K562 (cell line): ENCODE data around the gene EFCAB5. TPM values are rescaled to one million over a fixed set of nuclear protein-coding genes. Genes with fewer than 3 reads are reported as not detected.
A peak's percentile ranks its signal among the peaks of the same experiment; 100 is the strongest.

Experiments
- ATAC-seq: fragments of 200-7000 bp; cut with Tn5 transposase; 3 replicates; pipeline ENCODE4 v1.9.1; 2020; ENCODE audit warnings: moderate library complexity
- BruUV-seq: library from RNA; stranded (reverse); fragments of 400-500 nt; replicated peaks from 2 replicates; lab custom pipeline; 2021; lab: Mats Ljungman, UMichigan
- CTCF ChIA-PET: fragments of 300-600 bp; formaldehyde crosslinking; extraction: SDS; loops from one replicate; lab custom pipeline; 2021; ENCODE audit warnings: low intra/inter-chr PET ratio; lab: Yijun Ruan, JAX
- POLR2A ChIA-PET: fragments of 300-600, 350-650 bp; sonication (Branson Sonifier 250); formaldehyde crosslinking; extraction: SDS; loops from one replicate; lab custom pipeline; 2021; ENCODE audit warnings: antibody characterized with exemption, inconsistent platforms; lab: Yijun Ruan, JAX
- DNase-seq, 4 experiments: peaks; one replicate each; pipeline versions ENCODE4 v3.0.0 to v3.0.0-alpha.2; 2011 to 2018; ENCODE audit warnings: low spot score in 3 of 4, mixed read lengths in 3 of 4; ENCODE audit errors: extremely low read depth in 1 of 4
- FAIRE-seq: peaks from 2 replicates; lab custom pipeline; 2011; peaks lifted over from hg19 to GRCh38; lab: Jason Lieb, UNC
- H2AFZ ChIP-seq: 2 replicates; pipeline ENCODE4 v1.6.0; 2011; ENCODE audit warnings: low read depth, low read length, control low read depth, inconsistent platforms
- H3K27ac ChIP-seq: fragments of 200-600 bp; 3 replicates; pipeline ENCODE4 v1.8.0; 2011; ENCODE audit warnings: low read depth, mild to moderate bottlenecking, control low read depth, inconsistent platforms, low read length, moderate library complexity, mixed read lengths; ENCODE audit errors: extremely low read depth
- H3K27me3 ChIP-seq, 2 experiments: fragments of 300-600 bp in 1 of 2; 2 replicates in 1 of 2; 3 replicates in 1 of 2; pipeline versions ENCODE4 v1.6.0 to v1.8.0; 2011; ENCODE audit warnings: inconsistent platforms in 2 of 2, low read length in 2 of 2, mild to moderate bottlenecking in 1 of 2, mixed read lengths in 1 of 2, moderate library complexity in 1 of 2; ENCODE audit not compliant: control insufficient read depth in 2 of 2, insufficient read depth in 2 of 2
- H3K36me3 ChIP-seq: fragments of 300-600 bp; 3 replicates; pipeline ENCODE4 v1.8.0; 2011; ENCODE audit warnings: mild to moderate bottlenecking, low read length, inconsistent platforms; ENCODE audit not compliant: control insufficient read depth, insufficient read depth
- H3K4me1 ChIP-seq, 2 experiments: fragments of 200-600 bp in 1 of 2; replicated peaks in 1 of 2; 2 replicates in 1 of 2; 3 replicates in 1 of 2; pipeline versions ENCODE4 v1.5.1 to v1.8.0; 2011; ENCODE audit warnings: inconsistent platforms in 2 of 2, low read length in 2 of 2, mild to moderate bottlenecking in 1 of 2, mixed read lengths in 1 of 2, moderate library complexity in 1 of 2; ENCODE audit not compliant: control insufficient read depth in 2 of 2, insufficient read depth in 2 of 2
- H3K4me2 ChIP-seq: 2 replicates; pipeline ENCODE4 v1.6.1; 2011; ENCODE audit warnings: low read length, control low read depth, inconsistent platforms, mixed read lengths; ENCODE audit not compliant: insufficient read depth
- H3K4me3 ChIP-seq: fragments of 200-600 bp; sonication (generic), shearing (Covaris generic); 2 replicates; pipeline ENCODE4 v1.5.1; 2016; ENCODE audit warnings: control low read depth, inconsistent platforms
- H3K79me2 ChIP-seq: fragments of 200-600 bp; 3 replicates; pipeline ENCODE4 v1.8.0; 2011; ENCODE audit warnings: low read length, inconsistent platforms; ENCODE audit not compliant: control insufficient read depth, insufficient read depth
- H3K9ac ChIP-seq, 2 experiments: 2 replicates each; pipeline versions ENCODE4 v1.6.0 to v1.6.1; 2011; ENCODE audit warnings: low read depth in 2 of 2, low read length in 2 of 2, control low read depth in 1 of 2, inconsistent platforms in 1 of 2, mild to moderate bottlenecking in 1 of 2, mixed read lengths in 1 of 2; ENCODE audit not compliant: insufficient read depth in 1 of 2
- H3K9me1 ChIP-seq: one replicate; pipeline ENCODE4 v1.6.0; 2011; ENCODE audit warnings: inconsistent platforms, mild to moderate bottlenecking, low read length, moderate library complexity; ENCODE audit not compliant: control insufficient read depth, insufficient read depth
- H3K9me3 ChIP-seq: replicated peaks from 2 replicates; pipeline ENCODE4 v1.5.1; 2011; ENCODE audit warnings: low read depth, low read length, inconsistent platforms; ENCODE audit not compliant: control insufficient read depth, insufficient read depth
- H4K20me1 ChIP-seq: replicated peaks from 2 replicates; pipeline ENCODE4 v1.6.1; 2011; ENCODE audit warnings: low read length, inconsistent platforms, mixed read lengths; ENCODE audit not compliant: control insufficient read depth, insufficient read depth
- CHD2 ChIP-seq: IDR thresholded peaks from 2 replicates; pipeline ENCODE4 v1.6.1; 2011; ENCODE audit warnings: low read depth, low read length
- RBM25 ChIP-seq: fragments of 200-400 bp; formaldehyde crosslinking; IDR thresholded peaks from 2 replicates; pipeline ENCODE4 v1.6.1; 2018; ENCODE audit warnings: low read length, low read depth, moderate library complexity; ENCODE audit not compliant: severe bottlenecking
- RHOXF2B ChIP-seq: fragments of 250-450 bp; sonication (Bioruptor Pico); conservative IDR thresholded peaks from 2 replicates; pipeline ENCODE4 v1.5.1; 2021
- SP2 ChIP-seq: IDR thresholded peaks from 2 replicates; pipeline ENCODE4 v1.6.1; 2011; ENCODE audit warnings: mild to moderate bottlenecking, low read depth, low read length, moderate library complexity; ENCODE audit not compliant: poor library complexity, severe bottlenecking; ENCODE audit errors: extremely low read depth
- TCF7 ChIP-seq: sonication (generic); IDR thresholded peaks from 2 replicates; pipeline ENCODE4 v1.6.1; 2016; ENCODE audit warnings: antibody characterized with exemption, borderline replicate concordance
- USF2 ChIP-seq: sonication (generic); formaldehyde crosslinking; IDR thresholded peaks from 2 replicates; pipeline ENCODE4 v1.5.0; 2020; ENCODE audit warnings: missing genetic modification reagents
- ZNF121 ChIP-seq: sonication (generic); formaldehyde crosslinking; conservative IDR thresholded peaks from 2 replicates; pipeline ENCODE4 v1.8.0; 2022; ENCODE audit warnings: missing genetic modification reagents
- WGBS: fragments of 100-300 bp; shearing (Covaris generic); methylation state at CpG from one replicate; pipeline ENCODE4 v1.1.6; 2016; ENCODE audit warnings: low coverage, mixed read lengths; ENCODE audit not compliant: insufficient coverage; ENCODE audit errors: missing lambda C conversion rate; 5-methylcytosine and 5-hydroxymethylcytosine counted together
- in situ Hi-C: fragments of 300-500 bp; cut with MboI; formaldehyde crosslinking; loops from 4 replicates; pipeline ENCODE4 v1.15.0; 2018; ENCODE audit warnings: inconsistent platforms, mixed read lengths
- intact Hi-C: fragments of 100-400 bp; cut with micrococcal nuclease; formaldehyde crosslinking; loops from 2 replicates; pipeline ENCODE4 v1.14.2; 2022
- polyA plus RNA-seq, 8 experiments: library from polyadenylated mRNA; depleted of rRNA in 4 of 8; stranded (reverse) in 5 of 8; unstranded in 3 of 8; fragments of >200 nt; fragmentation: Nextera tagmentation in 2 of 8; fragmentation: Illumina TruSeq in 1 of 8; extraction: Ambion mirVana in 2 of 8; extraction: Trizol in 1 of 8; gene quantifications; 2 replicates each; pipeline versions ENCODE4 v1.2.1 to v1.2.3, GENCODE V29; 2011 to 2014; ENCODE audit warnings: inconsistent platforms in 1 of 8, missing spikeins in 1 of 8
- total RNA-seq, 7 experiments: library from RNA; depleted of rRNA in 6 of 7; stranded (reverse); fragments of >200 nt in 6 of 7; fragmentation: Illumina TruSeq in 2 of 7; extraction: Trizol in 2 of 7; gene quantifications; 2 replicates each; pipeline versions ENCODE4 v1.2.1 to v1.2.3, GENCODE V29; 2011 to 2021; ENCODE audit warnings: low replicate concordance in 1 of 7
- TF ChIP-seq, protein P1 (sequence below): fragments of 450-650 bp; IDR thresholded peaks from 2 replicates; pipeline ENCODE4 v1.7.1; 2018; ENCODE audit warnings: mild to moderate bottlenecking, low read depth; ENCODE audit not compliant: partially characterized antibody
- TF ChIP-seq, protein P2 (sequence below), 2 experiments: fragments of 200-800 bp in 1 of 2; sonication (Bioruptor generic) in 1 of 2; sonication (generic) in 1 of 2; formaldehyde crosslinking in 1 of 2; IDR thresholded peaks in 1 of 2; conservative IDR thresholded peaks in 1 of 2; 2 replicates each; pipeline versions ENCODE4 v1.5.0 to v1.6.1; 2016 to 2020; ENCODE audit warnings: missing compliant biosample characterization in 1 of 2, missing genetic modification characterization in 1 of 2, missing genetic modification reagents in 1 of 2

EFCAB5 gene
- total and polyA plus RNA-seq, 9 of the 15 experiments (the other 6 are each of a cell fraction or from before 2014, with no cell fraction given) = 0.06 to 0.11 TPM; not detected in 7

GRCh38 chr17:30155389-30155788 lies 214.0 kb downstream of the EFCAB5 start:
- Histone ChIP-seq H3K27me3 (no peaks in the 10 kb centered on the region), H3K36me3 (peaks cover 45% of the 10 kb centered on the region; the same call in 2 of the 3 replicates), H3K4me3 (no peak overlapping the region), H3K27ac (no peak overlapping the region), H2AFZ (no peak overlapping the region), H3K4me1 (no peaks in the 10 kb centered on the region), H3K9me3 (no peaks in the 10 kb centered on the region), H3K79me2 (peaks cover 66% of the 10 kb centered on the region), H4K20me1 (no peaks in the 10 kb centered on the region), H3K9ac (no peak overlapping the region), H3K4me2 (no peak overlapping the region), H3K9me1 (no peaks in the 10 kb centered on the region)
- 97% methylated on average over 2 of the region's 2 CpGs for WGBS
- ChIA-PET CTCF (no interaction called here), POLR2A (interaction anchor here (0.6 kb wide), 1 partner anchor 211 kb away, joined by 3 read pairs; no protein-coding TSS in a partner anchor)
- BruUV-seq = no TSS peak
- FAIRE-seq (no peak), DNase-seq (no peak), ATAC-seq (no peak)
- in situ Hi-C loops = no loop called here
- TF ChIP-seq TCF7 (no peak), USF2 (CRISPR knock-in tag) (no peak), RBM25 (no peak), SP2 (no peak), RHOXF2B (no peak), ZNF121 (peak; percentile 36), CHD2 (no peak)
- TF ChIP-seq, protein P1, sequence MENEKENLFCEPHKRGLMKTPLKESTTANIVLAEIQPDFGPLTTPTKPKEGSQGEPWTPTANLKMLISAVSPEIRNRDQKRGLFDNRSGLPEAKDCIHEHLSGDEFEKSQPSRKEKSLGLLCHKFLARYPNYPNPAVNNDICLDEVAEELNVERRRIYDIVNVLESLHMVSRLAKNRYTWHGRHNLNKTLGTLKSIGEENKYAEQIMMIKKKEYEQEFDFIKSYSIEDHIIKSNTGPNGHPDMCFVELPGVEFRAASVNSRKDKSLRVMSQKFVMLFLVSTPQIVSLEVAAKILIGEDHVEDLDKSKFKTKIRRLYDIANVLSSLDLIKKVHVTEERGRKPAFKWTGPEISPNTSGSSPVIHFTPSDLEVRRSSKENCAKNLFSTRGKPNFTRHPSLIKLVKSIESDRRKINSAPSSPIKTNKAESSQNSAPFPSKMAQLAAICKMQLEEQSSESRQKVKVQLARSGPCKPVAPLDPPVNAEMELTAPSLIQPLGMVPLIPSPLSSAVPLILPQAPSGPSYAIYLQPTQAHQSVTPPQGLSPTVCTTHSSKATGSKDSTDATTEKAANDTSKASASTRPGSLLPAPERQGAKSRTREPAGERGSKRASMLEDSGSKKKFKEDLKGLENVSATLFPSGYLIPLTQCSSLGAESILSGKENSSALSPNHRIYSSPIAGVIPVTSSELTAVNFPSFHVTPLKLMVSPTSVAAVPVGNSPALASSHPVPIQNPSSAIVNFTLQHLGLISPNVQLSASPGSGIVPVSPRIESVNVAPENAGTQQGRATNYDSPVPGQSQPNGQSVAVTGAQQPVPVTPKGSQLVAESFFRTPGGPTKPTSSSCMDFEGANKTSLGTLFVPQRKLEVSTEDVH = no peak
- TF ChIP-seq, protein P2, sequence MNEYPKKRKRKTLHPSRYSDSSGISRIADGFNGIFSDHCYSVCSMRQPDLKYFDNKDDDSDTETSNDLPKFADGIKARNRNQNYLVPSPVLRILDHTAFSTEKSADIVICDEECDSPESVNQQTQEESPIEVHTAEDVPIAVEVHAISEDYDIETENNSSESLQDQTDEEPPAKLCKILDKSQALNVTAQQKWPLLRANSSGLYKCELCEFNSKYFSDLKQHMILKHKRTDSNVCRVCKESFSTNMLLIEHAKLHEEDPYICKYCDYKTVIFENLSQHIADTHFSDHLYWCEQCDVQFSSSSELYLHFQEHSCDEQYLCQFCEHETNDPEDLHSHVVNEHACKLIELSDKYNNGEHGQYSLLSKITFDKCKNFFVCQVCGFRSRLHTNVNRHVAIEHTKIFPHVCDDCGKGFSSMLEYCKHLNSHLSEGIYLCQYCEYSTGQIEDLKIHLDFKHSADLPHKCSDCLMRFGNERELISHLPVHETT (CRISPR knock-in tag; conservative IDR thresholded peaks at IDR 0.05 in 1 of 2, IDR thresholded peaks at IDR 0.05 in 1 of 2) = no peak
- intact Hi-C loops = no loop called here
